Breast epithelium (tissue), 4 donors: ENCODE results near the gene MORN1. TPM values are rescaled to one million over a fixed set of nuclear protein-coding genes. Genes with fewer than 3 reads are reported as not detected.

Experiments
- DNase-seq, 2 donors: peaks; one replicate each; pipeline ENCODE4 v3.0.0-alpha.2; 2019; ENCODE audit warnings: low spot score in 2 of 2
- H3K27ac ChIP-seq, 2 donors: fragments of 200-600 bp; sonication (generic) in 1 of 2; one replicate each; pipeline ENCODE4 v1.5.1; 2016 to 2019; ENCODE audit warnings: mild to moderate bottlenecking in 1 of 2
- H3K27me3 ChIP-seq, 2 donors: fragments of 200-600 bp; sonication (generic) in 1 of 2; one replicate each; pipeline versions ENCODE4 v1.5.1 to v1.6.0; 2017 to 2019; ENCODE audit warnings: control low read depth in 1 of 2, mild to moderate bottlenecking in 1 of 2
- H3K36me3 ChIP-seq: fragments of 200-600 bp; one replicate; pipeline ENCODE4 v1.5.1; 2019
- H3K4me1 ChIP-seq, 2 donors: fragments of 200-600 bp; sonication (generic); one replicate each; pipeline ENCODE4 v1.5.1; 2016 to 2019; ENCODE audit warnings: control low read depth in 1 of 2
- H3K4me3 ChIP-seq, 3 donors: fragments of 200-600 bp; sonication (generic); 1 replicate in 2 of 3; 2 replicates in 1 of 3; pipeline ENCODE4 v1.5.1; 2016 to 2019; ENCODE audit warnings: mild to moderate bottlenecking in 3 of 3, moderate library complexity in 2 of 3
- H3K9me3 ChIP-seq, 2 donors: fragments of 200-600 bp; sonication (generic) in 1 of 2; one replicate each; pipeline ENCODE4 v1.5.1; 2016 to 2019; ENCODE audit warnings: control low read depth in 1 of 2
- POLR2A ChIP-seq: fragments of 450-650 bp; IDR thresholded peaks from one replicate; pipeline ENCODE4 v1.6.1; 2016; ENCODE audit warnings: antibody characterized with exemption, mild to moderate bottlenecking, moderate library complexity
- POLR2AphosphoS5 ChIP-seq, 3 donors: sonication (generic); formaldehyde crosslinking; IDR thresholded peaks; one replicate each; pipeline ENCODE4 v1.6.1; 2017; ENCODE audit warnings: antibody characterized with exemption in 3 of 3
- intact Hi-C: fragments of 100-400 bp; cut with DNase I; formaldehyde crosslinking; loops from one replicate; pipeline ENCODE4 v1.15.1; 2023; ENCODE audit warnings: low total_unique reads
- total RNA-seq, 3 donors: library from RNA; depleted of rRNA; stranded (reverse); fragments of >200 nt; gene quantifications; one replicate each; pipeline ENCODE4 v1.1.0, GENCODE V29; 2016
- TF ChIP-seq, protein P1 (sequence below), 3 donors: fragments of 450-650 bp; IDR thresholded peaks; one replicate each; pipeline ENCODE4 v1.5.1; 2016 to 2017; ENCODE audit warnings: antibody characterized with exemption in 3 of 3, mild to moderate bottlenecking in 3 of 3, moderate library complexity in 3 of 3

Gene MORN1
- total RNA-seq, 3 donors from 2014 or later, result 4.0 to 18.1 (median 17.7) TPM

DNA sequence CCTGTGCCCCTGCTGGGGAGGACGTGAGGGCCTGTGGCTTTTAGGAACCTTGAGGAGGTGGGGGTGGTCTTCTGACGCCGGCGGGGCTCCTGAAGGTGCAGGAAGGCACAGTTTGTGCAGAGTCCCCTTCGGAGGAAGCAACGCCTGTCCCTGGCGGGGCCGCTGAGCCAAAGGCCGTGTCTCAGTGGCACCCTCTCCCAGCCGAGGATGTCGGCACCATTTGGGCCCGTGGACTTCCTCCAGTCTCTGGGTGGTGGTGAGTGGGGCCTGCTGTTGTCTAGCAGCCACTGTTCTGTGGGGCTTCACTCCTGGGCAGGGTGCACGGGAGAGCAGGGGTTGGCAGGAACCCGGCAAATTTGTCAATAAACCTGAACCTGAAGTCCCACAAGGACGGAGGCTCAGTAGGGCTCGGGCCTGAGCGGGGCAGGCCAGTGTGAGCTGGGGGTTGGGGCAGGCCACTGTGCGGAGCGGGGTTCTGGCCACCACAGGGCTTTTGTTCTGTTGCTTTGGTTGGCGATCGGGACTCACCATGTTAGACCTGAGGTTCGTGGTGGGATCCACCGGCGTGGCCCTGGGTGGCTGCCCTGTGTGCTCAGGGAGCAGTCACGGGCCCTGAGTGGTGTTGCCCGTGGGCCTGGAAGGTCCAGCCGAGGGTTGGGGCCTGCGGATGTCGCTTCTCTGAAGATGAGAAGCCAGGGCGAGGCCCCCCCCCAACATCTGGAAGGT is 98.5 kb downstream of the MORN1 start:
- no peak for DNase-seq
- intact Hi-C loops, result no loop called here
- H3K9me3 ChIP-seq, result no peaks in the 10 kb centered on the region
- TF ChIP-seq POLR2A (no peak), POLR2AphosphoS5 (IDR thresholded peaks at IDR 0.05) (no peak)
- TF ChIP-seq, protein P1, sequence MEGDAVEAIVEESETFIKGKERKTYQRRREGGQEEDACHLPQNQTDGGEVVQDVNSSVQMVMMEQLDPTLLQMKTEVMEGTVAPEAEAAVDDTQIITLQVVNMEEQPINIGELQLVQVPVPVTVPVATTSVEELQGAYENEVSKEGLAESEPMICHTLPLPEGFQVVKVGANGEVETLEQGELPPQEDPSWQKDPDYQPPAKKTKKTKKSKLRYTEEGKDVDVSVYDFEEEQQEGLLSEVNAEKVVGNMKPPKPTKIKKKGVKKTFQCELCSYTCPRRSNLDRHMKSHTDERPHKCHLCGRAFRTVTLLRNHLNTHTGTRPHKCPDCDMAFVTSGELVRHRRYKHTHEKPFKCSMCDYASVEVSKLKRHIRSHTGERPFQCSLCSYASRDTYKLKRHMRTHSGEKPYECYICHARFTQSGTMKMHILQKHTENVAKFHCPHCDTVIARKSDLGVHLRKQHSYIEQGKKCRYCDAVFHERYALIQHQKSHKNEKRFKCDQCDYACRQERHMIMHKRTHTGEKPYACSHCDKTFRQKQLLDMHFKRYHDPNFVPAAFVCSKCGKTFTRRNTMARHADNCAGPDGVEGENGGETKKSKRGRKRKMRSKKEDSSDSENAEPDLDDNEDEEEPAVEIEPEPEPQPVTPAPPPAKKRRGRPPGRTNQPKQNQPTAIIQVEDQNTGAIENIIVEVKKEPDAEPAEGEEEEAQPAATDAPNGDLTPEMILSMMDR (IDR thresholded peaks at IDR 0.05), result no peak
- H3K27ac ChIP-seq, result peak overlapping the region; percentile 29 to 94
- H3K4me1 ChIP-seq, result peaks cover 30 to 32% of the 10 kb centered on the region in 2 donors
- no peak overlapping the region for H3K4me3 ChIP-seq
- H3K27me3 ChIP-seq, result no peaks in the 10 kb centered on the region
- no peaks in the 10 kb centered on the region for H3K36me3 ChIP-seq

DNA sequence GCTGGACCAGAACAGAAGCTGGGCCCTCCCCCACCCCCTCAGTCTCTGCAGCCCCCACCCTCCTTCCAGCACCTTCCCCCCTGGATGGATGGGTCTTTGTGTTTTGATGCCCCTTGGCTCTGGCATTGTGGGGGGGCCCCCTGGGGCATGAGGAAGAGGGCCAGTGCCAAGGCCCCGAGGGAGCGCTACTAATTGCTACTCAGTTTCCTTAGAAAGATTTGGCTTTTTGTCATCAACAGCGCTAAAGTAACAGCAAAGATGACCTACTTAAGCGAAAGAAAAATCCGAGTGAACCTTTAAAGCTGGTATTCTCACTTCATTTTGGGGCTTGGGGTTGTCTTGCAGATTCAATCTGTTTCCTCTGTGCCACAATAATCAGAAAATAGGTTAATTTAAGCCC is 99.8 kb downstream of the MORN1 start:
- peak overlapping the region in 2 of 3 donors; percentile 44 to 65 for H3K4me3 ChIP-seq
- intact Hi-C loops, result no loop called here
- peaks cover 30 to 32% of the 10 kb centered on the region in 2 donors for H3K4me1 ChIP-seq
- no peak for DNase-seq
- H3K9me3 ChIP-seq, result no peaks in the 10 kb centered on the region
- peak overlapping the region; percentile 80 to 94 for H3K27ac ChIP-seq
- TF ChIP-seq, protein P1 (IDR thresholded peaks at IDR 0.05), result no peak
- TF ChIP-seq POLR2AphosphoS5 (IDR thresholded peaks at IDR 0.05) (no peak), POLR2A (no peak)
- H3K36me3 ChIP-seq, result no peaks in the 10 kb centered on the region
- H3K27me3 ChIP-seq, result no peaks in the 10 kb centered on the region

DNA sequence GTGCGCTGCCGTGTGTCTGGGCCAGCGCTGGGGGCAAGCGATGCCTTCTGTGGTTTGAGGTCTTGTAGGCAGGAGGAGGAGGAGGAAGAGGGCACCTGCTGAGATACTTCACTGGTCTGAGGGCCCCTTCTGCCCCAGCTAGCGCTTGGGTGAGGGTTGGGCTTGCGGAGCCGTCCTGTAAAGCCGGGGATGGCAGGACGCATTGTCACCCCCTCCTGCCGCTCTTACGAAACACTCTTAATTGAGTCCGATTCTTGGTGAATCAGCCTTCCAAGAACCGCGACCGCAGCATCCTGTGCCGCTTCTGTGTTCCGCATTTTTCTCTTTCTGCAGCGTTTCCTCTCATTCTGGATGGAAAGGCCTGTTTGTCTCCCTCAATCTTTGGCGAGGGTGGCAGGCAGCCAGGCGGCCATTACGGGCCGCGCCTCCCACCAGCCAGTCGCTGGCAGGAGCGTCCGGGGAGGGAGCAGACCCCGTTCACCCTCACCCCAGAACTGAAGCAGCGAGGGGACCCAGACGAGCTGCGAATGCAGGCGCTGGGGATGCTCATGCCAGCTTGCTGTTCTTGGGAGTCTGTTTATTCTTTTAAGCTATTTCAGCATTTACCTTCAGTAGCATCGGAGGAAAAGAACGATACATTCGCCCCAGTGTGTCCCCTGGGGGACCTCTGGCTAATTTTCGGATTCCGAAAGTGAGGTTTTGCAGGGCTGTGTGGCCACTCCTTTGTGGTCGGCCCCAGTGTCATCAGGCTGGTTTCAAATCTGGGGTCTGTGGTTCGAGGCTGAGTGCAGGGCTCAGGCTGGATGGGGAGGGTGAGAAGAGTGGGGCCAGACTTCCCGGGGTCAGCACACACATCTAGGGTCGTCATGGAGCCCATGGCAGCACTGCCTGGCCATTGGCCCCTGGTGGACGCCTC is 100.5 kb downstream of the MORN1 start:
- TF ChIP-seq, protein P1 (IDR thresholded peaks at IDR 0.05), result no peak
- TF ChIP-seq POLR2AphosphoS5 (IDR thresholded peaks at IDR 0.05), result peak; percentile 67 to 92 (median 68)
- Histone ChIP-seq H3K4me1 (peaks cover 30 to 32% of the 10 kb centered on the region in 2 donors), H3K36me3 (no peaks in the 10 kb centered on the region), H3K27ac (peak overlapping the region; percentile 80 to 94), H3K9me3 (no peaks in the 10 kb centered on the region), H3K27me3 (no peaks in the 10 kb centered on the region), H3K4me3 (peak overlapping the region; percentile 26 to 65 (median 44))
- peak in 1 of 2 donors; percentile 89 for DNase-seq
- intact Hi-C loops, result no loop called here

DNA sequence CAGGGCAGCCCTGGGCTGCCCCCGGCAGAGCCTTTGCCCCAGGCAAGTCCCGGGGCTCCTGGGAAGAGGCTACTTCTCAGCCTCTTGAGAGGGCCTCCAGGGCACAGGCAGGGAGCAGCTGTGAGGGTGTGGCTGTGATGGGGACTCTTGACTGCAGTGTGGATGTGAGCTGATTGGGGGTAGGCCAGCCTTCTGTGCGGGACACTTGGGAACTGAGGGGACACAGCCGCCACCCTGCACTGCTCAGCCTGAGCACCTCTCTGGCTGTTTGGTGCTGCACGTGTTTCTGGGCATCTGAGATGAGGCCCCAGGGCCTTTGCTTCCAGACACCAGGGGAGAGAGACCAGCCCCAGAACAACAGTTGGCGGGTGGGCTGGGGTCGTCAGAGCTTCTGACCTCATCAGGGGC is 101.2 kb downstream of the MORN1 start:
- H3K9me3 ChIP-seq, result no peaks in the 10 kb centered on the region
- peak overlapping the region; percentile 26 to 65 (median 44) for H3K4me3 ChIP-seq
- H3K4me1 ChIP-seq, result peaks cover 30 to 32% of the 10 kb centered on the region in 2 donors
- no peak for DNase-seq
- intact Hi-C loops, result no loop called here
- H3K36me3 ChIP-seq, result no peaks in the 10 kb centered on the region
- no peak for TF ChIP-seq POLR2A
- no peak for TF ChIP-seq POLR2AphosphoS5 (IDR thresholded peaks at IDR 0.05)
- peak overlapping the region; percentile 80 to 94 for H3K27ac ChIP-seq
- no peaks in the 10 kb centered on the region for H3K27me3 ChIP-seq

DNA sequence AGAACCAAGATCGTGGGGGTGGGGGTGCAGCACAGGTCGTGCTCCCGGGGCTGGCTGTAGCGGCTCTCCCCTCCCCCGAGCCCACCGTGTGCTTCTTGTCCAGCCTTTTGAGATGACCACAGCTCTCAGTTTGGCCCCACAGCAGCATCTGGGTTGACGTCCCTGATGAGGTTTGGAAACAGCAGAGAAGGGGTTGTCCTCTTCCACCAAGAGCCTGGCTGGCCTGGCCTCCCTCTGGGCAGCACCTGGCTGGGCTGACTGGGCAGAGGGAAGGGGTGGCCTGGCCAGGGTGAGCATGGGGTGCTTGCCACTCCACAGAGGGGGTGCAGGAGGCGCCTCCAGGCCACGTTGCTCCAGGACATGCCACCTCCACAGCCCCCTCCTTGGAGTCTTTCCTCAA is 101.7 kb downstream of the MORN1 start:
- Histone ChIP-seq H3K27ac (peak overlapping the region; percentile 80 to 94), H3K4me3 (no peak overlapping the region), H3K36me3 (no peaks in the 10 kb centered on the region), H3K4me1 (peaks cover 30 to 32% of the 10 kb centered on the region in 2 donors), H3K27me3 (no peaks in the 10 kb centered on the region), H3K9me3 (no peaks in the 10 kb centered on the region)
- no peak for DNase-seq
- no peak for TF ChIP-seq POLR2A
- TF ChIP-seq POLR2AphosphoS5 (IDR thresholded peaks at IDR 0.05), result no peak
- TF ChIP-seq, protein P1 (IDR thresholded peaks at IDR 0.05), result no peak
- intact Hi-C loops, result no loop called here
